HG02852 (cell line): ENCODE measurements around the gene C1orf105.

ENCODE experiments used
- ATAC-seq: cut with Tn5 transposase; IDR thresholded peaks from one replicate; pipeline ENCODE4 v1.9.1; 2021; ENCODE audit warnings: mild to moderate bottlenecking, moderate library complexity; ENCODE audit not compliant: unreplicated experiment

C1orf105 gene

DNA sequence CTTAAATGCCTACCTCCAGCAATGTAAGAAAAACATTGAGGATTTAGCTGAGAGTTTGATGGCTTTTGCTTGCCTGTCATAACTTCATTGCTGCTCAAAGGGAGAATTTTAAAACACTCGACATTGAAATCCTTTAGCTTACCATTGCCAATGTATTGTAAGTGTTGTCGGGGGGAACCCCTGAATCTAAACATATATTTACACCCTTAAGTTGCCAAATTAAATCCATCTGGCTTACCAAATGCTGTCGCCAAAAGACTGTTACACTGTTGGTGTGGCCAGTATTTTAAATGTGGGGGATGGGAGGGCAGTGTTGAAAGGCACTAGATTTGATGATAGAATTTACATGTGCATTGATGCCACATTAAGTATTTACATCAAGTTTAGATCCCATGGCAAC lies 24.9 kb upstream of the C1orf105 start:
- no peak for ATAC-seq

DNA sequence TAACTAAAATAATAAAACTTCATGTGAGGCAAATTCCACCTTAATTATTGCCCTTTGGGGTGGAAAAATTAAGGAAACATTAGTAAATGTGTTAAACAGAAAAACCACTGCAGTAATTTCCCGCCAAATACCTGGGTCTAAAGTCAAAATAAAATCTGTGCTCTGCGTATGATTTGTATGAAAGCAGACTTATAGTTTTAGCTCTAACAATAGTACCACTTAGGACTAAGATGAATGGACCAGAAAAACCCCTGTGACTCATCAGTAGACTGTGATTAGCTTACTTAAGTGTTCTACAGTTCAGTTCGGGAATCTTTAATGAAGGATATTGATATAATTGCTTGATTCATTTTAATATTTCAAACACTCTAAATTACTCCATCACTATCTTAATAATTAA lies 23.3 kb upstream of the C1orf105 start:
- ATAC-seq: no peak

DNA sequence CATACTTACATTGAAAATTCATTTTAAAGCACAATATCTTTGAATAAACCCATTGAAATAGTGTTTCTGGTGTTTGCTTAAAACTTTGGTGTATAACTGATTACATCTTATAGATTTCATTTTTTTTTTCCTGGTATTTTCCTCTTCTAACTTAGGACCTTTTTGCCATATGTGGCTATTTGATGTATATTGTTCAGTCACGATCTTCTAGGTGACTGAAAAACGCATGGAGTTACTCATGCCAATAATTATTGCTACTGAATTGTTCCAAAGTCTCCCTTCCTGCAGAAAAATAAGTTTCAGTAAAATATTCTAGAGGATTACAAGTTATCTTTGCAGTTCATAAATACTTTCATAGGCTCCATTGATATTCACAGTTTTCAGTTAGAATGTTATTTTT lies 22.9 kb upstream of the C1orf105 start:
- no peak for ATAC-seq

DNA sequence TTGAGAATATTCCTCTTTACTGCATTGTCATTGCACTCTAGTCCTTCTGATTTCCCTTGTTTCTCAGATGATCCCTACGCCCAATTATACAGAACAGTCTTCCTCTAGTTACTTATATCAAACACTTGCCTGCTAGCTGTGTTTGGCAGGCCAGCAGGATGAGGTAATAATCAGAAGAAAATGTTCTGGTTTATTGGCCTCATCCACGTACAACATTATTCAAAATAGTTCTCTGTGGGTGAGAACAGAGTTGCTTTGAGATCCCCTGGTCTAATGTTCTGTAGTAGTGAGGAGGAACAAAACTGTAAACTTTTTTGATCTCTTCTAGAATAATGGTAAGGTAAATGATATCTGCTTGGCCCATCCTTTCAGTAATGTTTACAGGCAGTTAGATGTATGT lies 22.3 kb upstream of the C1orf105 start:
- ATAC-seq: no peak

DNA sequence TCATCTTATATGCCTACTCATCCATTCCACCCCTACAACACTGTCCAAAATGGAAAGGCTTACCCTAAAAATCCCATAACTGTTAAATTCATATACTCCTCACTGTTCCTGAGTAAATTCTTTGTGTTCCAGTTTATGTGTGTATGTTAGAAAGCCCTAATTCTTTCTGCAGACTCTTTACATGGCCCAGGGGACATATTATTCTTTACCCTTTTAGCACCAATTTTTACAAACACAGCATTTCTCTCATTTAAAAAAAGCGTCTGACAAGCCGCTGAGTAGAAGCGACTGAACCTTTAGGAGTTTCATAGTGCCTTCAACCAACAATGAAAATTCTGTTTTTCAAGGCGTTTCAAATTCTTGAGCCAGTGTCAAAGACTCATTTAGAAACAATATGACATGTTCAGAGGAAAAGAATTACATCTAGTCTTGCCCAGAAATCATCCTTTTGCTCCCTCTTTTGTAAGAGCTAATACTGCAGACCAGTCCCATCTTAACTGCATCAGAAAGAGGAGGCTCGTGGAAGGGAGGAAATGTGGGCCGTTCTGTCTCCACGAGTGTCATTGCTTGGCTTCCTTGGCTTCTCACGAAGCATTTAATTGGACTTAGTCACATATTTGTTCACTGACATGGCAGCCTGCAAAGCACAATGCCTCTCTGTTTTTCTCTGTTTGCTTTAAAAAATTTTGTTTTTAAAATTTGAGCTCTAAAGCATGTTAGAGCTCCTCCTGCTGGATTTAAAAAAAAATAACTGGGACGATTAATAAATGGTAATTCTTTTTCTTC lies 21.3 kb upstream of the C1orf105 start:
- ATAC-seq: no peak

DNA sequence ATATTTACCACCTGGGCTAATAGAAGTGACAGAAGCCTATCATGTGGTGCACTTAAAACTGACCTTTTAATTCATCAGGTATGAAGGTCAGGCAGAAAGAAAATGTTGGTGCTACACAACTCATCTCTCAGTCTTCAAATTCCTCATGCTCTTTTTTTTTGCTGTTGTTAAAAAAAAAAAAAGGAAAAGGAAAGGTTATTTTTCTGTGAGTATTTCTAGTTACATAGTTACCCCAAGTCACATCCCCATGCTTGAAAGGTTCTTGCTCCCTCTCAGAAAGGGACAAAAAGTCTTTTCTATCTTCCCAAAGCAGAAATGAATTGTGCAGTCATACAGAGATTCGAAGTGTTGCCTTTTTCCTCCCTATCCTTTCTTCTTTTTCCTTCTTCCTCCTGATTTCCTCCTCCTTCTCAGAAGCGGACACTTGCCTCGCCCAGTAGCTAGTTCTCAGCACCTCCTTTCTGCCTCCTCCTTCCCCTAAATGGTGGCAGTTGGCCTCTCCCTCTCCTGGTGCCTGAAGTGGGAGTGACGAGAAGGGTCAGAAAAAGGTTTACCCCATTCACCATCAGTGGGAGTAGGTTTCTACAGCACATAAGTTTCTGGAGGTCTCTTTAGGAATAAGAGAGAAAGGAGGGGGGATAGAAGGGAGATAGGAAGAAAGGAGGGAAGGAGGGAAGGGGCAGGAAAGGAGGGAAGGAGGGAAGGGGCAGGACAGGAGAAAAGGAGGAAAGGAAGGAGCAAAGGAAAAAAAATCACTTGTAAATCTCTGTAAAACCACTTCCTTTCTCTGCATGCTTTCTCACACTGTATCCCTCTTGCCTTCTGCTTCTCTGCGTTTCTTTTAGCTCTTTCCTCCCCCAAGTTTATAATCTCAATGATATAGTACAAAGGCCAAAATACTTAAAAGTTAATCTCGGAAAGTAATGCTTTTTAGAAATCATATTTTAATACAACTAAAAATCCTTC lies 20.4 kb upstream of the C1orf105 start:
- no peak for ATAC-seq

DNA sequence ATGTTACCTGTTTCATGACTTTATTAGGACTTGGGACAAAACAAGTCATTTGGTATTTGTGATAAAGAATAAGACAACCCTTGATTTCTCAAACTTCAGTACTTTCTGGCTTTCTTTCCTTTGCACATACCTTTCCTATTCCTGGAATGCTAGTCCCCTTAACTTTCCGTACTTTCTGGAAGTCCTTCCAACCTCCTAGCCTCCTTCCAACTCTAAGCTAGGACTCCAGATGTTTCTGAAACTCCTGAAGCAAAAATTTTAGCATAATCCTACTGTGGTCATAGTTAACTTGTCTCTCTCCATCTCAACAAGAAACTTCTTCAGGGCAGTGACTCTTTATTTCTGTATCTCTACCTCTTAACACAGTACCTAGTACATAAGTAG lies 19.8 kb upstream of the C1orf105 start:
- ATAC-seq: no peak

DNA sequence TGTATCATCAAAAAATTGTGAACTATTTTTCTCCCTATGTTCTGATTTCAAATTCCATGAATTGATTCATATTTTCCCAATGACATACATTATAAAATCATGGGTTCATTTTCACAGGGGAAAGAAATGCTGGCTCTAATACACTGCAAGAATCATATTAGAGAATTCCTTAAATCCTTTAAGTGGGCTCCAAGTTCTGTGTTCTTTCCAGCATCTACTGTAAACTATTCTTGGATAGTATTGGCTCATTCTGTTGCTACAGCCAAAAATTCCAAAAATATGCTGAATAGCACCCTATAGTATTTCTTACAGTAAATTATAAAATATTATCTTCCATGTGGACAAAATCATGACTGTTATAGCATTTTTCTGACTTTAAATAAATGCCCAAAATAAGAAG lies 19.0 kb upstream of the C1orf105 start:
- no peak for ATAC-seq

DNA sequence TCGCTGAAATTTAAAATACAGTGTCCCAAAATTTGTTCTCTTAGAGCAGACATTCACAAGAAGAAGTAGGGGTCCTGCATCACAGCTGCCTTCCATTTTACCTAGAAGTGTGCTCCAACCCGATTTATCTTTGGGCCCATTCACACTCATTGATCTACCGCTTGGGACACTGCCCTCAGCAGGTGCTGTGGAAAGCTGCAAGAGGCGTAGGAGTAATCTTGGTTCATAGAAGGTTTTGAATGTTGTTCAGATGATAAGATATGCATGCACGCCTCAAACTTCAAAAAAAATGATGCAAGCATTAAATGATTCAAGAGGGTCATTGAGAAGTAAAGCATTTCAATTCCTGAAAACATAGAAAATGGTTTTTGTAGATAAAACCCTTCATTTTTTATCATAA lies 18.6 kb upstream of the C1orf105 start:
- no peak for ATAC-seq

DNA sequence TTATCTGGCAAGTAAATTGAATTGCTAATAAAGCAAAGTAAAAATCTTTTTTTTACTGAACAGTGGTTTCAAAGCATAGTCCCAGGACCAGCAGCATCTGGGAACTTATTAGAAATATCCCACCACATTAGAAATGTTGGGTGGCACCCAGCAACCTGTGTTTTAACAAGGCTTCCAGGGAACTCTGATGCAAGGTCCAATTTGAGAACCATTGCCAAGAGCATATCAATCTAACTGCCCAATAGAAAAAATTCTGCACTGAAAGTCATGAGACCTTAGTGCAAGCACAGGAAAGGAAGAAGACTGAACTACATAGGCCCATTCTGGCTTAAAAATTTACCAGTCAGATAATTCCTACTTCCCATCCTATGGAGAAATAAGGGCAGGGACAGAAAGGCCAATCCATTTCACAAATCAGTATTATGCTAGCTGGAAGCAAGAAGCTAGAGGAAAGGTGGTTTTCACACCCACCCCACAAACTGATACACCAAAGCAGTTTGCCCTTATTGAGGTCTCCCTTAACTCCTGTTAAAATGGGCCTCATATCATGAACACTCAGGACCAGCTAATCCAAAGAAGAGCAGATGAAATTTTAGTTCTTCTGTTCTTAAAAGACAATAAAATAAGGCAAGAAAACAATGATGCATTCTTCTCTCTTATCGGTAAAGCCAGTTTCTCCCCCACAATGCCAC lies 17.5 kb upstream of the C1orf105 start:
- ATAC-seq: no peak

DNA sequence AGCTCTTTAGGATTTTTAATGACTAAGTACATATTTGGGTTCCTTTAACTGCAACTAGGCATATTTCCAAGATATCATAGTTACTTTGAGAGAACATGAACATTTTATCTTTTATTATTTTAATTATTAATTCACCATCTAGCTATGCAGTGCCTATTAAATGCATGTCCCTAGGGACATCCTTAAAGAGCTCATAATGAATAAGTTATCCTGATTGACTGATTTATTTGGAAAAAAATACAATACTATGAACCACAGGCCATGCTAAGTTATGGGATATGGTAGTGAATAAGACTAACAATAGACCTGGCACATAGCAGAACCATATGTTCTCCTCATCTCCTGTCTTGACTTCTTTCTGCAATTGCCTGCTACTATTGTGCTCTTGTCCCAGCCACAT lies 16.4 kb upstream of the C1orf105 start:
- ATAC-seq: no peak

DNA sequence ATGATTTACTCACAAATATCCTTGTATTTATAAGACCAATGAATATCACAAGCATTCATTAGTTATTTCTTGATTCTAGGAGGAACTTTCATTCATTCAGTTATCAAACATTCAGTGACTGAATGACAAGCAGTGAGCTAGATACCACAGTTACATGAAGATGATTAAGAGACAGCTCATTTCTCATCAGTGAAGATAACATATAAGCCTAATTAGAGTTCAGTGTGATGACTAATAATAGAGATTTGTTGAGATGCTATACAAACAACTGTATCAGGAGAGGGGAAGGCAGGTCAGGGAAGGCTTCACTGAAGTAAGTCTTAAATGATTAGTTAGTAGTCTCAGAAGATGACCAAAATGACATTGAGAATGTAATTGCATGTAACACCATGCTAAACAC lies 14.6 kb upstream of the C1orf105 start:
- ATAC-seq: no peak

DNA sequence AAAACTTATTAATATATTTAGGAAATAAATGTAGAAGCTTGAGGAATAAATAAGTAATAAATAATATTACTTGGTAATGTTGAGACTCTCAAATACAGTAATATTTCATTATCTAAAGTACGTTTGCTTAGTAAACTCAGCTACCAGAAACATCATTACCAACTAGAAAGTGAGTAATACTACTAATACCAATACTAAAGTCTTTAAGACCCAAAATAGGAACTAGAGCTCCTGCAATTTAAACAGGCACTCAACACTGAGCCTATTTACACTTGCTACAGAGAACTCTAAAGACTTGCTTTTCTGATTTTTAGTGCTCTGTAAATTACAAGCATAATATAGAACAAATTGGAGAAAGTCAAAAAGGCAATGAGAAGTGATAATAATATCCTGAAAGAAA lies 13.5 kb upstream of the C1orf105 start:
- no peak for ATAC-seq

DNA sequence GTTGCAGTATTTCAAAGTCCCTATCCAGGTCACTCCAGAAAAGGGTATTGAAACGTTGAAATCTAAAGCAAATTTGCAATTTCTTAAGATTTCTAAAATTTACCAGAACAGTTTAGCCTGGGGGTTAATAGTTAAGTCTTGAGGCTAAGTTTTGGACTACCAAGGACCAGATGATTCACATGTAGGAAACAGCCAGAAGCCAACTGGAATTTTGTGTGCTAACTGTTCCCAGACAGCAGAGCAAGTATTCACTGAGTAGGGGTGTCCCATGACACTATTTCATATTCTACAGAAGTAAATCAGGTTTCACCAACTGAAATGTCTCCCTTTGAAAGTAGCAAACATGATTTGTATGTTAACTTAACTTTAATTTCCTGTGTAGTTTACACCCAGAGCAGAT lies 11.5 kb upstream of the C1orf105 start:
- no peak for ATAC-seq

DNA sequence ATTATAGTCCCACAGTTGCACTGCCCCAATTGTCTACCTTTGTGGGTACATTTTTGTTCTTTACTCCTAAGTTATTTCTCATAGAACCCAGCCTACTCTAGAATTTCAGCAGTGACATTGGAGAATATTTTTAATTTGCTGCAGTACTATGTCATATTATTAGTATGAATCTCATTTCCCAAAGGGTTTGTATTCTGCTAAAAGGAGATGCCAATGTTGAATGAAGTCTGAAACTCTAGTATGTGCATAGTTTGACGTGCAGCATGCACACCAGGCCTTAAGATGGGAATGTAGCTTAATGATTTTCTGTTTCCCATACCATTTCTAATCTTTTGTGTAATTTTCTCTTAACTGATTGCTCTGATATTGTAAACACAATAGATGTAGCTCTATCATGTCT lies 10.5 kb upstream of the C1orf105 start:
- ATAC-seq: no peak

DNA sequence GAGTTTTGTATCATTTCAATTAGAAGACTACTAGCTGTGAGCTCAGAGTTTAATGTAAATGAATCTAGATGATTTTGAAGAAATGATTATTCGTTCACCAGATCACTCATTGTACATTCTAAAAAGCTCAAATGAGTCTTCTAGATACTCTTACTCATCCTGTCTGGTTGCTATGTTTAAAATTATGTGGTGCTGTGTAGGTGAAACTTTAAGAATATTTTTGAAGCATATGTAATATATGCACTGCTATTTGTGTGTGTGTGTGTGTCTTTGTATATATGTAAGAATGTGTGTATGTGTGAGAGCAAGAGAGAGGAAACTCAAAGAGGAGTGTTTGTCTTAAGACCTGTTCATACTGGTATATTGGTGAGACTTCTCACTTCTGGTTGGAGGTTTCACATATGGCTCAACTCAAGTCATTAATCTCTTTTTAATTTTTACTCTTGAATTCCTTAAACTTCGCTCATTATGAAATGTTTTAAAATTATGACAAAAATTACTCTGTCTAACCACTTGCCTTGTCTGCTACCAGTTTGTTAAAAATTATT lies 8.6 kb upstream of the C1orf105 start:
- ATAC-seq: no peak

DNA sequence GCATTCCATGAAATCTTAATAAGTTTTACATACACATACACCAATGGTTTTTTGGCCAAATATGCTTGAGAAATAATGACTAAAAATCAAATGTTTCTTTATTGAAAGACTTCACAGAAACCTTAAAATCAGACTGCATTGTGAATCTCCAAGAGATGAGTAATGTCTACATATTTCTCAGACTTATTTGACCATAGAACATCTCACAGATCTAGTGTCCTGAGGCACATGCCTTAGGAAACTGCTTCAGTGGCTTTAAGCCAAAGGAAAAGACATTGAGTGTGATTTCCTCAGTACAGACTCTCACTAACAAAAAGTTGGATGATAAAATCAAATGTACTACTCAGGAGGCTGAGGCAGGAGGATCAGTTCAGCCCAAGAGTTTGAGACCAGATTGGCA lies 6.2 kb upstream of the C1orf105 start:
- ATAC-seq: no peak

DNA sequence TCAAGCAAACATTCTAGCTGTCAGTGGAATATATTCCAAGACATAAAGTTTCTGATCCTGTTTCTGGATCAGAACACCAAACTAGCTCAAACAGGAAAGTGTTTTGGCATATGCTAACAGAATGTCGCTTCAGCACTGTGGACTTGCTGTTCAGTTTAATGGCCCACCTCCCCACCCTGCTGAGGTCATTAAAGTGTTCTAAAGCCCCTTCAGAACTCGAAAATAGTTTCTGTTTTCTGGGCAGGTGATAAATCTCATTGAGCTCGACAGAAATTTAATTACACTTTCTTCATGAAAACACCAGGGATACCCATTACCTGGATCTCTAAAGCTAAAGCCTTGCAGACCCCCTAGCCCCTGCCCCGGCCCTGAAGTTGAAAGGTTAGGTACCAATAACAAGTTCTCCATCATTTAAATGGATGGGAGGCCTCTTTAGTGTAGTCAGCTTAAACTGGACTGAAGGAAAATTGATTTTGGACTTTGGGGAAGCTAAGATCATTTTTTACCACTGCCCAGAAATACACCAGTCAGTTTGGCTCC lies 3.9 kb upstream of the C1orf105 start:
- no peak for ATAC-seq

DNA sequence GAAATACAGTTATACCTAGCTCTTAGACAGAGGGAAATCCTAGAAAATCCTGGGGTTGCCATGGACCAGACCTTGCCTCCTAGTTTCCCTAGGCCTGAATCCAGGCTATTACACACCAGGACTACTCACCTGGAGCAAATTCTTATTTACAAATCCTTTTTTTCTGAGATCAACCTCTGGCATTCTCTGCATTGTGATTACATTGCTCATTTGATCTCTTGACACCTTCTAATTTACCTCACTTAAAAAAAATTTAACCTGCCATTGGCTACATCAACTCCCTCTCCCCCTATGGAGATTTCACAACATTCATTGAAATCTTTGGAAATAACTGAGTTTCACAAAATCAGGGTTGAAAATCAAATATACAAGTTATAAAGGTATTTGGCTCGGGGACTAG lies 2.9 kb upstream of the C1orf105 start:
- no peak for ATAC-seq

DNA sequence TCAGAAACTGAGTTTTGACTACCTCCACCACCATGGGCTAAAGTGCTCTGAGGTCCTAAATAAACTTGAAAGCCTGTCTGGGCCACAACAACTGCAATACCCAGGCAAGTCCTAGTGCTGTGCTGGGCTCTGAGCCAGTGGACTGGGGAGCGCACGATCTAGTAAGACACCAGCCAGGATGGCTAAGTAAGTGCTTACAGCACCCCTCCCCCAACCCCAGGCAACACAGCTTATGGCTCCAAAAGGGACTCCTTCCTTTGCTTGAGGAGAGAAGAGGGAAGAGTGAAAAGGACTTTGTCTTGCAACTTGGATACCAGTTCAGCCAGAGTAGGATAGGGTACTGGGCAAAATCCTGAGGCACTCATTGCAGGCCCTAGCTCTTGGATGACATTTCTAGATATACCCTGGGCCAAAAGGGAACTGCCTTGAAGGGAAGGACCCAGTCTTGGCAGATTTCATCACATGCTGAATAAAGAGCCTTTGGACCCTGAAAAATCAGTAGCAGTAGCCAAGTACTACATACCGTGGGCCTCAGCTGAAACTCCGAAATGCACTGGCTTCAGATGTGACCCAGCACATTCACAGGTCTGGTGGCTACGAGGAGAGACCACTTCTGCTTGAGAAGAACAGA lies 1.6 kb downstream of the C1orf105 start:
- no peak for ATAC-seq

DNA sequence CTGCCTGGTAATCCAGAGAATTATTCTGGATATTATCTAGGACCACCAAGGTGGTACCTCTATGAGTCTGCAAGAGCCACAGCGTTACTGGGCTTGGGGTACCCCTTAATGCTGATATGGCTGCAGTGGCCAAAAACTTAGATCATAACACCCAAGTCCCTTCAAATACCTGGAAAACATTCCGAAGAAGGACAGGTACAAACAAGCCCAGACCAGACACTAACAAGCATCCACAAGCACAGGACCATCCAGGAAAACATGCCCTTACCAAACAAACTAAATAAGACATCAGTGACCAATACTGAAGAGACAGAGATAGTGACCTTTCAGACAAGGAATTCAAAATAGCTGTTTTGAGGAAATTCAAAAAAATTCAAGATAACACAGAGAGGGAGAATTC lies 2.9 kb downstream of the C1orf105 start:
- ATAC-seq: no peak
